NCI-H2081 treated with DMSO at 0.1 percent for 48 hours (cell line): ENCODE results near the gene COPS9.

Experiments used
- DNase-seq: peaks from one replicate; lab custom pipeline; 2025; lab: John Stamatoyannopoulos, UW

The COPS9 gene

DNA sequence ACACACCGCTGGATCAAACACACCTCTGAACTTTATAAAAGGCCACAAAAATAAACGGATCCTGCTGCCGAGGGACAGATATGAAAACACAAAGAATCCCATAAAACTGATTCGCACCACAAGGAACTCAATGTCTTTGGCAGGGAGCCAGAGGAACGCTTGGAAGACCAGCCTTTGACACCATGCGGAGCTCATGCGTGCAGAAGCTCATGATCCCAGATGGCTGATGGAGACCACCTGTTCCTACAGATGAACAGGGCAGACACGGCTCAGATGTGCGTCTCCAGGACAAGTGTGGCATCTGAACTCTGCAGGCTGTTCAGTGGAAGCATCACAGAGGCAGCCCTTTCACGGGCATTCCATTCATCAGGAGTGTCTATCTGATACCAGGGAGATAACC, 24.9 kb downstream of the COPS9 start:
- no peak for DNase-seq

DNA sequence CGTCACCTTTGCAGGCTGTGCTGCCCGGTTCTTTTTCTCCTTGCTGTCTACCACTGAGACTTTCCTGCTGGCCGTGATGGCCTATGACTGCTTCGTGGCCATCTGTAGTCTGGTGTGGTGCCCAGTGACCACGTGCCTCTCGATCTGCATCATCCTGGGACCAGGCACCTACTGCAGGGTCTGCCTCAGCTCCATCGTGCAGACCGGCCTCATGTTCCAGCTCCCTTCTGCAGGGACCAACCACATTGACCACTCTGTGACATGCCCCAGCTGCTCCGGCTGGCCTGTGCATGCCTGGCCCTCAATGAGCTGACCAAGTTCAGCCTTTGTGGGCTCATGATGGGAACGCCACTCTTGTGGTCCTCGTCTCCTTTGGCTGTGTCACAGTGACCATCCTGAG, 26.7 kb downstream of the COPS9 start:
- DNase-seq = no peak

DNA sequence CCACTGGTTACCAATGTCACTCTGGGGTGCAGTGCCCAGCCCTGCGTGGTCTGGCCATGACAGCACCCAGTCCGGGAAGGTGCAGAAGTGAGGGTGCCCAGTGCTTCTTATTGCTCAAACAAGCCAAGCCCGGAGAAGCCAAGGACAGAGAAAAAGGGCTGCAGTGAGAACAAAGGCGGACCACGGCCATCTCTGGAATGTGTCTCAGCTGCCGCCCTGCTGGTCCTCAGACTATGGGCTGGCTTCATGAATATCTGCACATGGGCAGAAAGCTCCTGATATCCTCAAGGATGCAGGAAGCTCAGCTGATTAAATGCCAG, 28.7 kb downstream of the COPS9 start:
- no peak for DNase-seq

DNA sequence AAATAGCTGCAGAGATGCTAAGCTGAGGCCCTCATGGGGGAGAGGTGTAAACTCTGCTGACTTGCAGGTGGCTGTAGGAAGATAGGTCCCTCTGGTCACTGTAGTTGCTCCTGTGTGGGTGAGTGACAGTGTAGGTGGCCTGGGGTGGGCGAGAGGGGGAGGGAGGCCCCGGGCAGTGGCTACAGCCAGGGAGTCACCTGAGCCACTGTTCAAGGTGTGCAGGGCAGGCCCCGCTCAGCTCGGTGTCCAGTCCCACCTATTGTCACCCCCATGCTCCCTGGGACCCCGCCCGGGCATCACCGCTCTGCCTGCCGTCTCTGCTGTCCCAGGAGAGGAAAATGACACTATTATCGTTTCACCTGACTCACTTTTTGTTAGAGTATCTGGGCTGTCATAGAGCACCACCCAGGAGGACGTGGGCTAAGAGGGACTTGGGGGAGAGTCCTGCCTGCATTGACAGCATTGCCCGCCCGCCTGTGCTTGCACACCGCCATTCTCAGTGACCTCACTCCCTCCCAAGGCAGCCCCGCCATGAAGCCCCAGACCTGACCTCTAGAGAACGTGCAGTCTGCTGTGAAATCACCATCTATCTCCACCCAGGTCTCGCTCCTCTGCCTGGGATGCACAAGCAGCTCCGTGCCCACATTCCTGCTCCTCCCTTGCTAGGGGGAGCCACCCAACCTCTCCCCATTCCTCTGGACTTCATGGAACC, 29.2 kb downstream of the COPS9 start:
- no peak for DNase-seq

DNA sequence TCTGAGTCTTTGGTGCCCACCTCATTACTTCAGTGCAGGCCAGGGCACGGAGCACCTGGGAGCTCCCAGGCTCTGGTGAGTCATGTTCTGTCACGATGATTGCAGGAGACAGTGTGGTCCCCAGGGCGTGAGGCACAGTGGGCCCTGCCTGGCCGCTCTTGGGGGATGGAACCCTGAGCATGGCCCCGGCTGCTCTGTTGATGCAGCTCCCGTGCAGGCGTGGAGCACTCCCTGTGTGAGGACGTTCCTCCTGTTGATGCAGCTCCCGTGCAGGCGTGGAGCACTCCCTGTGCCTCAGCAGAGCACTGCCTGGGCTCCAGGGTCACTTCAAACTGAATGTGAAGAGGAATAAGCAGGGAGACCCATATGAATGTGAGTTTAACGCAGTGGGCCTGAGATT, 30.1 kb downstream of the COPS9 start:
- no peak for DNase-seq

DNA sequence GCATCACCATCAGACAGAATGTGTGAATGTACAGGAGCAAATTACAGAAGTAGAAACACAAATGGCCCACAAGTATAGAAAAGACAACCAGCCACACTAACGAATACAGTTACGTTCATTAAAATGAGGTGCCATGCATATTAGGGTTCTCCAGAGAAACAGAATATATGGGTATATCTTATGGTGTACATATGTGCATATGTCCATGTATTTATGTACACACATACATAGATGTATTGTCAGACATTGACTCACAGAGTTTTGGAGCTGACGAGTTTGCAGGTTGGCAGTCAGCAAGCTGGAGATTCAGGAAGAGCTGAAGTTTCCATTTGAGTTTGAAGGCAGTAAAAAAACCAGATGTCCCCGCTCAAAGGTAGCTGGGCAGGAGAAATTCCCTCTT, 33.0 kb downstream of the COPS9 start:
- DNase-seq = no peak

DNA sequence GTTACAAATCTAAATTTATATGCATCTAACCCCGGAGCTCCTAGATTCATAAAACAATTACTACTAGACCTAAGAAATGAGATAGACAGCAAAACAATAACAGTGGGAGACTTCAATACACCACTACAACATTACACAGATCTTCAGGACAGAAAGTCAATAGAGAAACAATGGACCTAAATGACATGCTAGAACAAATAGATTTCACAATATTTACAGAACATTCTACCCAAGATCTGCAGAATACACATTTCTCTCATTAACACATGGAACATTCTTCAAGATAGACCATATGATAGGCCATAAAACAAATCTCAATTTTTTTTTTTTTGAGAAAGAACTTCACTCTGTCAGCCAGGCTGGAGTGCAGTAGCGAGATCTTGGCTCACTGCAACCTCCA, 37.8 kb downstream of the COPS9 start:
- no peak for DNase-seq

DNA sequence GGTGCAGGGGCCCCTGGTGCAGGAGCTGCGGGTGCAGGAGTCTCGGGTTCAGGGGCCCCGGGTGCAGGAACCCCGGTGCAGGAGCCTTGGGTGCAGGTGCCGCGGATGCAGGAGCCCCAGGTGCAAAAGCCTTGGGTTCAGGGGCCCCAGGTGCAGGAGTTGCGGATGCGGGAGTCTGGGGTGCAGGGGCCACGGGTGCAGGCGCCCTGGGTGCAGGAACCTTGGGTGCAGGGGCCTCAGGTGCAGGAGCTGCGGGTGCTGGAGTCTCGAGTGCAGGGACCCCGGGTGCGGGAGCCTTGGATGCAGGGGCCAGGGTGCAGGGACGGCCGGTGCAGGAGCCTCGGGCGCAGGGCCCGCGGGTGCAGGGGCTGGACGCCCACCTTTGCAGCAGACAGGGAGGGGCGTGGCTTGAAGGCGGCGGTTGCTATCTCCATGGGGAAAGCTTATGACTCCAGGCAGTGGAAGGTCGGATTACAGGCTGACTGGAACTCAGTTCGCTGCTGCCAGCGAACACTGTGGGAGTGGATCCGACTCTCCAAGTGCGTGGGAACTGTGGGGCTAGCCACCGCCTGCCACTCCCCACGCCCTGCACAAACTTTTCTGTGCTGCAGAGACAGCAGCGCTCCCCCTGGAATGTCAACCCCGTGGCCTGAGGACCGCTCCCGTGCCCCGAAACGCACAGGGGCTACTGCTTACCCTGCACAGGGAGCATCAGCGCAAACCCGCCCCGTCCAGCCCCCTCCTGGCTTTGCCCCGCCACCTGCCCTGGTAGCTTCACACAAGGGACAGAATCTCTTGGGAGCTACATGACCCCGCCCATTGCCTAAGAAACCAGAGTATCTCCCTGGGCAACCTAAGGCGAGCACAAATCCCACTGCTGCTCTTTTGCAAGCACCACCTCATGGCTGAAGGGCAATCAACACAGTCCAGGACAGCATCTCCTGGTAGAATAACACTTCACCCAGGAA, 40.3 kb downstream of the COPS9 start:
- DNase-seq = no peak

DNA sequence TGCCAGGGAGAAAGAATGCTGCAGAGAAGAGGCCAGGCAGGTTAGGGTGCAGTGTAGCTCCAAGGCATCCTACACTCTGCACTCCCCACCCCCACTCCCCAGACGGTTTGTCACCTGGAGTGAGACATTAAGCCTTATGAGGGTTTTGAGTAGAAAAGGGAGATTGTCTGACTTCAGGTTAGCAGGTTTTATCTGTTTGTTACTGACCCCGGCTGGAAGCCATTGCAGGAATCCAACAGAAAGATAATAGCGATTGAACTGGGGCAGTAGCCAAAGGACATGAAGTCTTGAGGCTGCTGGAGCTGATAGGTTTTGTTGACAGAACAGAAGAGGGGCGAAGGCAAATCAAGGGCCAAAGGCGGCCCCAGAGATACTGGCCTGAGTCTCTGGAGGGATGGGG, 46.8 kb downstream of the COPS9 start:
- DNase-seq = no peak

DNA sequence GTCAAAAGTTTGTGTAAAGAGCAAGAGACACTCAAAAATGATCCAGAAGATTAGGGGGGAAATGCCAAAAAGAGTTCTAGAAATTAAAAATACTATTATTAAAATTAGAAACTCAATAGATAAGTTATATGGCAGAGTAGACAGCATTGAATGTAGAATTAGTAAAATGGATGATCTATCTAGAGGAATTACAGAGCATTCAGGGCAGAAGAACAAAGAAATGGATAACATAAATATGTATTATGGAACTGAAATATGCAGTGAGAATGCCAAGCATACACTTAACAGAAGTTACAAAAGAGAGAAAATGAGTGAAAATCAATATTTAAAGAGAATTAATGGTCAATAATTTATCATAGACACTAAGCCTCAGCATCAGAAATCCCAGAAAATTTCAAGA, 49.5 kb downstream of the COPS9 start:
- DNase-seq = no peak
